SK-N-MC (cell line): ENCODE results near the gene OR8D4.

ENCODE experiments used
- EZH2 ChIP-seq: fragments of 200-600 bp; sonication (generic); IDR thresholded peaks from one replicate; pipeline ENCODE4 v1.6.1; 2017; ENCODE audit warnings: antibody characterized with exemption
- POLR2AphosphoS5 ChIP-seq: IDR thresholded peaks from 2 replicates; pipeline ENCODE4 v1.6.1; 2012; ENCODE audit warnings: mild to moderate bottlenecking, low read depth, low read length, borderline replicate concordance

DNA sequence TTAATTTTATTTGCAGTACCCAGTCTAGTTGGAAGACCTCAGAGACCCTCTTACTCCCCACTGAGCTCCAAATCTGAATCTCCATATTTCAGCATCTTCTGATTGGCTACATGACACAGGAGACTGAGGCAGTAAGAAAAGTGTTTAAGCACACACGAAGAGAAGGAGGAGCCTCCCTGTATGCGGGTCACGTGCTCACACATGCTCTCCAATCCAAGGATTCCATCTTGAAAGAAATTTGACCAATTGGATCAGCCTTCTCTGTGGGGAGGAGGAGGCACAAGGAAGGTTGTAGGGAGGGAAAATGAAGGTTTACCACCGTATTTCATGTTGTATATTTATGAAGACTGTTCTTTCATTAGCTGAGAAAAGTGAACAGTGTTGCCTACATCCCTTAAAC is 40.4 kb downstream of the OR8D4 start:
- TF ChIP-seq POLR2AphosphoS5 (no peak), EZH2 (no peak)
